Measurements from ENCODE around the gene MRPS27.

- TF ChIP-seq EZH2 (conservative IDR thresholded peaks at IDR 0.05; ENCODE audit: low read depth, low read length) (no peak), RBFOX2 (IDR thresholded peaks at IDR 0.05; ENCODE audit: low read depth, low read length) (no peak), SP1 (IDR thresholded peaks at IDR 0.05) (no peak), SP1 (CRISPR knock-in tag; IDR thresholded peaks at IDR 0.05) (no peak), MAFK (conservative IDR thresholded peaks at IDR 0.05 in 1 of 2, IDR thresholded peaks at IDR 0.05 in 1 of 2; ENCODE audit: low read length in 2 of 2) (no peak), POLR2AphosphoS5 (IDR thresholded peaks at IDR 0.05; ENCODE audit: low read depth, low read length) (no peak), STAG1 (CRISPR knock-in tag; IDR thresholded peaks at IDR 0.05) (no peak), CTCF (CRISPR knock-in tag; IDR thresholded peaks at IDR 0.05) (no peak), ZC3H4 (CRISPR knock-in tag; IDR thresholded peaks at IDR 0.05; ENCODE audit: borderline replicate concordance) (no peak)
Observed at GRCh38 chr5:72212171-72212570, 107.9 kb downstream of the MRPS27 start.

Data from HepG2 (cell line).